Esophagus squamous epithelium (tissue), 5 donors: Measurements from ENCODE around the gene WDR43. TPM values are rescaled to one million over a fixed set of nuclear protein-coding genes. Genes with fewer than 3 reads are reported as not detected.
"Not testable (repeated sequence)": the region's sequence is repeated elsewhere in the genome, so short reads cannot be mapped to it uniquely, and the experiment has no call there.

Experiments used
- DNase-seq: peaks from one replicate; lab custom pipeline; 2025; lab: John Stamatoyannopoulos, UW
- H3K27ac ChIP-seq, 4 donors: fragments of 200-600 bp; sonication (generic); one replicate each; pipeline ENCODE4 v1.5.1; 2016 to 2019; ENCODE audit warnings: mild to moderate bottlenecking in 1 of 4
- H3K27me3 ChIP-seq, 4 donors: fragments of 200-600 bp; sonication (generic); 1 replicate in 3 of 4; 2 replicates in 1 of 4; pipeline versions ENCODE4 v1.5.1 to v1.6.0; 2017 to 2021; ENCODE audit warnings: antibody characterized with exemption in 1 of 4
- H3K36me3 ChIP-seq, 3 donors: fragments of 200-600 bp; sonication (generic); one replicate each; pipeline ENCODE4 v1.5.1; 2016 to 2019
- H3K4me1 ChIP-seq, 3 donors: fragments of 200-600 bp; sonication (generic); one replicate each; pipeline ENCODE4 v1.5.1; 2017 to 2019
- H3K4me3 ChIP-seq, 4 donors: fragments of 200-600 bp; sonication (generic); 1 replicate in 3 of 4; 2 replicates in 1 of 4; pipeline ENCODE4 v1.5.1; 2016 to 2019; ENCODE audit warnings: mild to moderate bottlenecking in 2 of 4, moderate library complexity in 1 of 4
- H3K9me3 ChIP-seq, 3 donors: fragments of 200-600 bp; sonication (generic); one replicate each; pipeline ENCODE4 v1.5.1; 2016 to 2019
- POLR2A ChIP-seq, 4 donors: fragments of 450-650 bp; IDR thresholded peaks; one replicate each; pipeline ENCODE4 v1.6.1; 2017; ENCODE audit warnings: antibody characterized with exemption in 4 of 4, mild to moderate bottlenecking in 4 of 4, moderate library complexity in 3 of 4
- WGBS, 2 donors: methylation state at CpG; one replicate each; pipeline ENCODE4 v1.1.5; 2018; 5-methylcytosine and 5-hydroxymethylcytosine counted together
- intact Hi-C: fragments of 100-400 bp; cut with DNase I; formaldehyde crosslinking; loops from one replicate; pipeline ENCODE4 v1.15.0; 2022
- total RNA-seq, 4 donors: library from RNA; depleted of rRNA; stranded (reverse); fragments of >200 nt; gene quantifications; one replicate each; pipeline ENCODE4 v1.1.0, GENCODE V29; 2016
- TF ChIP-seq, protein P1 (sequence below), 6 experiments: fragments of 450-650 bp in 4 of 6; fragments of 200-600 bp in 2 of 6; sonication (generic) in 2 of 6; IDR thresholded peaks; one replicate each; pipeline ENCODE4 v1.5.1; 2016 to 2019; ENCODE audit warnings: antibody characterized with exemption in 6 of 6, mild to moderate bottlenecking in 4 of 6, moderate library complexity in 4 of 6
- donor health status: DM: yes; HTN: yes; CAD: no.

Gene WDR43
- total RNA-seq, 4 donors from 2014 or later: 28.2 to 73.2 (median 41.2) TPM

DNA sequence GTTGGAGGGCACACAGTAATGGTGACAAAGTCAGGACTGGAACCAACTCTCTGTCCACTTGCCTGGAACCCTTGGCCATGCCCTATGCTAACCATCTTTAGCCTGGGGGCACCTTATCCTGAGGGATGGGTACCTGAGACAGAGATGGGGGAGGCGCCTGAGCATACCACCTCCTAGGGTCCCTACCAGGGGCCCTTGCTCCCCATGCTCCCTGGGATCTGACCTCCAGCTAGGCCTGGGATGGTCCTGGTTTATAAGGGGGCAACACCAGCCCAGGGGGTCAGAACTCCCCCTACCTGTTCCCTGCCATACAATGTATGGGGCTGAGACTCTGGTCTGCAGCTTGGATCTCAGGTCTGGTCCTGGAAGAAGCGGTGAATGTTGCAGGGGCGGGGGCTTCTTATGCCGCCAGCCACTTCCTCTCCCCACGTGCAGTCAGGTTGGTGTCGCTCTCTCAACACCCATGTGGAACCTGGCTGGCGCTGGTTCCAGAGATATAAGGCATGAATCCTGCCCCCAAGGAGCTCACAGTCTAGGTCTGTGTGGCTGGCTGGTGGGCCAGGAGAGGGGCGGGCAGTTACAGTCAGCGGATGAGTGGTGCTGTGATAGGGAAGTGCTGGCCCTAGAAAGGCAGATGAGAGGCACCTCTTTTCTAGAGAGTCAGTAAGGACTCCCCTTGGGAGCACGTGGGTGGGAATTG, 82.9 kb downstream of the WDR43 start:
- peaks cover 0 to 6% (median 0%) of the 10 kb centered on the region in 4 donors for H3K27me3 ChIP-seq
- 61 to 87% methylated on average over 2 to 6 of the region's 10 CpGs for WGBS, 2 donors
- TF ChIP-seq, protein P1, sequence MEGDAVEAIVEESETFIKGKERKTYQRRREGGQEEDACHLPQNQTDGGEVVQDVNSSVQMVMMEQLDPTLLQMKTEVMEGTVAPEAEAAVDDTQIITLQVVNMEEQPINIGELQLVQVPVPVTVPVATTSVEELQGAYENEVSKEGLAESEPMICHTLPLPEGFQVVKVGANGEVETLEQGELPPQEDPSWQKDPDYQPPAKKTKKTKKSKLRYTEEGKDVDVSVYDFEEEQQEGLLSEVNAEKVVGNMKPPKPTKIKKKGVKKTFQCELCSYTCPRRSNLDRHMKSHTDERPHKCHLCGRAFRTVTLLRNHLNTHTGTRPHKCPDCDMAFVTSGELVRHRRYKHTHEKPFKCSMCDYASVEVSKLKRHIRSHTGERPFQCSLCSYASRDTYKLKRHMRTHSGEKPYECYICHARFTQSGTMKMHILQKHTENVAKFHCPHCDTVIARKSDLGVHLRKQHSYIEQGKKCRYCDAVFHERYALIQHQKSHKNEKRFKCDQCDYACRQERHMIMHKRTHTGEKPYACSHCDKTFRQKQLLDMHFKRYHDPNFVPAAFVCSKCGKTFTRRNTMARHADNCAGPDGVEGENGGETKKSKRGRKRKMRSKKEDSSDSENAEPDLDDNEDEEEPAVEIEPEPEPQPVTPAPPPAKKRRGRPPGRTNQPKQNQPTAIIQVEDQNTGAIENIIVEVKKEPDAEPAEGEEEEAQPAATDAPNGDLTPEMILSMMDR (IDR thresholded peaks at IDR 0.05): no peak
- TF ChIP-seq POLR2A (IDR thresholded peaks at IDR 0.05): no peak
- H3K4me1 ChIP-seq: peaks cover 0 to 27% (median 18%) of the 10 kb centered on the region in 3 donors
- intact Hi-C loops: no loop called here
- no peaks in the 10 kb centered on the region for H3K36me3 ChIP-seq
- H3K4me3 ChIP-seq: no peak overlapping the region
- no peak for DNase-seq
- no peak overlapping the region for H3K27ac ChIP-seq
- no peaks in the 10 kb centered on the region for H3K9me3 ChIP-seq

DNA sequence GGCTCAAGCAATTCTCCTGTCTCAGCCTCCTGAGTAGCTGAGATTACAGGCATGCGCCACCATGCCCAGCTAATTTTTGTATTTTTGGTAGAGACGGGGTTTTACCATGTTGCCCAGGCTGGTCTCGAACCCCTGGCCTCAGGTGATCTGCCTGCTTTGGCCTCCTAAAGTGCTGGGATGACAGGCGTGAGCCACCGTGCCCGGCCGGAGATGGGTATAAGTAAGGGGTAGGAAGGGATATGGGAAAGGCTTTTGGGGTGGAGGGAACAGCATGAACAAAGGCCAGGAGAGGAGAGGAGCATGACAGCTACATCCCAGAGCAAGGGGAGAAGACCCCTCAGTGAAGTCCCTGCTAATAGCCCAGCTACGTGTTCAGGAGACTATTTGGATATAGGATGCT, 83.5 kb downstream of the WDR43 start:
- intact Hi-C loops, H3K27me3 ChIP-seq, H3K27ac ChIP-seq, H3K4me3 ChIP-seq, DNase-seq, H3K36me3 ChIP-seq, H3K9me3 ChIP-seq: not testable (repeated sequence)
- 88 to 91% methylated on average over 4 of the region's 8 CpGs for WGBS, 2 donors
- peaks cover 0 to 29% (median 19%) of the 10 kb centered on the region in 3 donors for H3K4me1 ChIP-seq

DNA sequence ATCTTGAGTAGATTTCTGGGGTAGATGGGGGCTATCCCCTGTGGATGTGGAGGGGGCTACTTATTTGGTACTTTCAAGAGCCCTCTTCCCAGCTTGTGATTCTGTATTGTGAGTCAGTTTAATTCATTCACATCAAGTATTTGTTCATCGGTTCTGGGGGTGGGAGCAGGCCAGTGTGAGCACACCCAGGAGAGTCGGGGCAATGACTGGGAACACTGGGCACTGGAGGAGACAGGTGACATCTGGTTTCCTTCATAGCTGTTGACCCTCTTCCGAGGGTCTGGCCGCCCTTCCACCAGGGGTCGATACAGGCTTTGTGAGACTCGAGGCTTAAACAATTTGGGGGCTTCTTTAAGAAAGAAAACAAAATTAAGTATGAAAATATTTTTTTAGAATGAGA, 84.1 kb downstream of the WDR43 start:
- no peaks in the 10 kb centered on the region for H3K36me3 ChIP-seq
- TF ChIP-seq, protein P1 (IDR thresholded peaks at IDR 0.05): no peak
- DNase-seq: no peak
- intact Hi-C loops: no loop called here
- H3K9me3 ChIP-seq: no peaks in the 10 kb centered on the region
- no peaks in the 10 kb centered on the region for H3K27me3 ChIP-seq
- WGBS, 2 donors: 70 to 86% methylated on average over 6 of the region's 6 CpGs
- H3K4me1 ChIP-seq: peaks cover 0 to 29% (median 19%) of the 10 kb centered on the region in 3 donors
- H3K27ac ChIP-seq: no peak overlapping the region
- H3K4me3 ChIP-seq: no peak overlapping the region

DNA sequence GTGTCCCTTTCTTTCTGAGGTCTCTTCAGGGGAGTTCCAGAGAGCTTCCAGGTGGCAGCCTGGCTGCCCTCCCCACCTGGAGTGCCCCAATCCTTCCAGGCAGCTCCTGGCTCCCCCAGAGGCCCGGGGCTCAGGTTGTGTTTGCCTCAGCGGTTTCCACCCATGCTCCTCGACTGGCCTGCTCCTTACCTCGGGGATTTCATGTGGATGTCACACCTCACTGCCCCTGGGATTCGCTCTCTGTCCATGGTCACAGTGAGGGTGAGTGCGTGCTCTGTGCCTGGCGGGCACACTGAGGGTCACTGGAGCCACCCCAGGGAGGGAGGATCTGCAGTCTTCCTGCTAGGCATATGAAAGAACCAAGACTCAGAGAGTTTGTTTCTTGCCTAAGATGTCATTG, 84.6 kb downstream of the WDR43 start:
- Histone ChIP-seq H3K4me3 (no peak overlapping the region), H3K36me3 (no peaks in the 10 kb centered on the region), H3K9me3 (no peaks in the 10 kb centered on the region), H3K4me1 (peaks cover 0 to 29% (median 19%) of the 10 kb centered on the region in 3 donors), H3K27ac (no peak overlapping the region), H3K27me3 (no peaks in the 10 kb centered on the region)
- intact Hi-C loops: no loop called here
- 33 to 81% methylated on average over 4 of the region's 7 CpGs for WGBS, 2 donors
- TF ChIP-seq, protein P1 (IDR thresholded peaks at IDR 0.05): no peak
- no peak for TF ChIP-seq POLR2A (IDR thresholded peaks at IDR 0.05)
- DNase-seq: no peak

DNA sequence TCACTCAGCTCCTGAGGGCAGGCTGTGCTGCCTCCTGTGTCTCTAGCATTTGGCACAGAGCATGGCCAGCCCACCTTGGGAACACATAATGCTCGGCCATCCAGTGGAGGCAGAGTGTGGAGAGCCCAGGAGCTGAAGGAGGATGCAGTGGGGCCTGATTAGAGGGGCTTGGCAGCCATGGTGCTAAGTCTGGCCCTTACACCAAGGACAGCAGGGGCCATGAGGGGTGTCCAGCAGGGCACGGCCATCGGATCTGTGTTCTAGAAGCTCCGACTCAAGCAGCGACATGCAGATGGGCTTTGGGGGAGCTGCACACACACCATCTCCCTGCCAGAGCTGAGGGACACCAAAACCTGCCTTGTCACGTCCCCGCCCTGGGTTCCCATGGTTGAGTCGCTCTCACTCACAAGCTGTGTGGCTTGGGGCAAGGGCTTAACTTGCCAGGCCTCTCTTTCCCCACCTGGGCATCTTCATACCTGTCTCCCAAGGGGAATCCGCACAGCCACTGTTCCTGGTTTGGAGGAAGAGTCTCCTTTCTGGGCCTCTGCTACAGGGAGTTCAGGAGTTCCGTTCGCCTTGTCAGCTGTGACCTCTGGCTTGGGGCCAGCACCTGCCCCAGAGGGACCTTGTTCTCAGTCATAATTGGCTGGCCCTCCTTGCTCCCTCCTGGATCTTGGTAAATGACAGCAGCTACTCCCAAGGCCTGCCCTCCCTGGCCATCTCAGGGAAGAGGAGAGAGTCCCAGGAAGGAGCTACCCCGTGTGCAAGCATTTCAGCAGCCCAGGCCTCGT, 85.3 kb downstream of the WDR43 start:
- intact Hi-C loops: no loop called here
- H3K27me3 ChIP-seq: no peaks in the 10 kb centered on the region
- H3K9me3 ChIP-seq: no peaks in the 10 kb centered on the region
- peak overlapping the region in 2 of 4 donors; percentile 67 to 76 for H3K27ac ChIP-seq
- WGBS, 2 donors: 66 to 83% methylated on average over 6 to 12 of the region's 13 CpGs
- peaks cover 0 to 29% (median 19%) of the 10 kb centered on the region in 3 donors for H3K4me1 ChIP-seq
- TF ChIP-seq POLR2A (IDR thresholded peaks at IDR 0.05): no peak
- TF ChIP-seq, protein P1 (IDR thresholded peaks at IDR 0.05): no peak
- no peak overlapping the region for H3K4me3 ChIP-seq
- DNase-seq: no peak
- no peaks in the 10 kb centered on the region for H3K36me3 ChIP-seq
